Lower lobe of right lung (tissue), 2 donors: Measurements from ENCODE around the gene TUBA3E. TPM values are rescaled to one million over a fixed set of nuclear protein-coding genes. Genes with fewer than 3 reads are reported as not detected.
"Not testable (repeated sequence)": the region's sequence is repeated elsewhere in the genome, so short reads cannot be mapped to it uniquely, and the experiment has no call there.

ENCODE experiments used
- ATAC-seq, 2 donors: fragments of 200-7000 bp; cut with Tn5 transposase; one replicate each; pipeline ENCODE4 v1.9.1; 2020 to 2022; ENCODE audit warnings: mild to moderate bottlenecking in 2 of 2, moderate library complexity in 2 of 2
- DNase-seq: peaks from one replicate; pipeline ENCODE4 v3.0.0-alpha.2; 2020
- H3K27ac ChIP-seq: fragments of 200-600 bp; one replicate; pipeline ENCODE4 v1.8.0; 2022
- H3K27me3 ChIP-seq: fragments of 200-600 bp; one replicate; pipeline ENCODE4 v1.8.0; 2022; ENCODE audit warnings: low read depth
- H3K36me3 ChIP-seq: fragments of 200-600 bp; one replicate; pipeline ENCODE4 v1.8.0; 2022; ENCODE audit warnings: mild to moderate bottlenecking
- H3K4me1 ChIP-seq: fragments of 200-600 bp; one replicate; pipeline ENCODE4 v1.8.0; 2022
- H3K4me3 ChIP-seq: fragments of 200-600 bp; one replicate; pipeline ENCODE4 v1.8.0; 2022; ENCODE audit warnings: mild to moderate bottlenecking
- H3K9me3 ChIP-seq: fragments of 200-600 bp; one replicate; pipeline ENCODE4 v1.8.0; 2022
- intact Hi-C: fragments of 100-400 bp; cut with DNase I; formaldehyde crosslinking; loops from one replicate; pipeline ENCODE4 v1.11.0; 2022
- long read RNA-seq: library from polyadenylated mRNA; unstranded; transcript quantifications from one replicate; pipeline ENCODE4 v2.0.0, GENCODE V29; 2021
- total RNA-seq: library from RNA; stranded (reverse); fragmentation: NEBNext Ultra II Directional; extraction: Animal tissue kit (Norgen Biotek cat#: 25700); gene quantifications from one replicate; pipeline ENCODE4 v1.2.1, GENCODE V29; 2021
- TF ChIP-seq, protein P1 (sequence below): fragments of 200-600 bp; IDR thresholded peaks from one replicate; pipeline ENCODE4 v1.8.0; 2022; ENCODE audit warnings: antibody characterized with exemption, mild to moderate bottlenecking
- donor health status: DM: no; HTN: yes; CAD: no; lungs with severe emphysema.

The TUBA3E gene
- not detected for total RNA-seq
- long read RNA-seq, partial matches to known transcripts = 0 of 1 reads
- long read RNA-seq, other reads (novel, unspliced or antisense) = 1 of 1 reads

DNA sequence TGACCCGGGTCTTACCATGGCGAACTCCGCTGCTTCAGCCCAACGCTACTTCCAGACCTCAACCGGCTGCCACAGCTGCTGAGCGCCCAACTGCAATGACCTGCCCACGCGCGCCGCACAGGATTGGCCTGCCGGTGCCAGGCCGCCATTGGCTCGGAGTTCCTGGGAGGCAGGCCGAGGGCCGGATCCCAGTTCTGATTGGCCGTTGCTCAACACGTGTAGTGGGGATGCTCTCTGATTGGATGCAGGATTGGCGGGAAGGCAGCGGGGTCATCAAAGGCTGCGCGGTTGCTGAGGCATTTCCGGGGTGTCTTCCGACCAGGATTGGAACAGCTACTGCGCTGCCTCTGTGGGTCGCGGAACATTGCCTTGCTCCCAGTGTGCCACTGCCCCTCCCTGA lies at the start of gene TUBA3E:
TUBA3E (minus strand) TSS at position 97 of the 400 bp plus-strand sequence; CDS start at position 18, 79 bp downstream.
- DNase-seq = no peak
- no peak within 1 kb of the TSS for H3K27ac ChIP-seq
- no peaks in the 10 kb centered on the region for H3K27me3 ChIP-seq
- ATAC-seq = no peak
- no peak within 1 kb of the TSS for H3K4me3 ChIP-seq
- H3K36me3 ChIP-seq = no peaks in the 10 kb centered on the region
- intact Hi-C loops = no loop called here
- TF ChIP-seq, protein P1, sequence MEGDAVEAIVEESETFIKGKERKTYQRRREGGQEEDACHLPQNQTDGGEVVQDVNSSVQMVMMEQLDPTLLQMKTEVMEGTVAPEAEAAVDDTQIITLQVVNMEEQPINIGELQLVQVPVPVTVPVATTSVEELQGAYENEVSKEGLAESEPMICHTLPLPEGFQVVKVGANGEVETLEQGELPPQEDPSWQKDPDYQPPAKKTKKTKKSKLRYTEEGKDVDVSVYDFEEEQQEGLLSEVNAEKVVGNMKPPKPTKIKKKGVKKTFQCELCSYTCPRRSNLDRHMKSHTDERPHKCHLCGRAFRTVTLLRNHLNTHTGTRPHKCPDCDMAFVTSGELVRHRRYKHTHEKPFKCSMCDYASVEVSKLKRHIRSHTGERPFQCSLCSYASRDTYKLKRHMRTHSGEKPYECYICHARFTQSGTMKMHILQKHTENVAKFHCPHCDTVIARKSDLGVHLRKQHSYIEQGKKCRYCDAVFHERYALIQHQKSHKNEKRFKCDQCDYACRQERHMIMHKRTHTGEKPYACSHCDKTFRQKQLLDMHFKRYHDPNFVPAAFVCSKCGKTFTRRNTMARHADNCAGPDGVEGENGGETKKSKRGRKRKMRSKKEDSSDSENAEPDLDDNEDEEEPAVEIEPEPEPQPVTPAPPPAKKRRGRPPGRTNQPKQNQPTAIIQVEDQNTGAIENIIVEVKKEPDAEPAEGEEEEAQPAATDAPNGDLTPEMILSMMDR = no peak
- no peaks in the 10 kb centered on the region for H3K9me3 ChIP-seq
- no peaks in the 10 kb centered on the region for H3K4me1 ChIP-seq

DNA sequence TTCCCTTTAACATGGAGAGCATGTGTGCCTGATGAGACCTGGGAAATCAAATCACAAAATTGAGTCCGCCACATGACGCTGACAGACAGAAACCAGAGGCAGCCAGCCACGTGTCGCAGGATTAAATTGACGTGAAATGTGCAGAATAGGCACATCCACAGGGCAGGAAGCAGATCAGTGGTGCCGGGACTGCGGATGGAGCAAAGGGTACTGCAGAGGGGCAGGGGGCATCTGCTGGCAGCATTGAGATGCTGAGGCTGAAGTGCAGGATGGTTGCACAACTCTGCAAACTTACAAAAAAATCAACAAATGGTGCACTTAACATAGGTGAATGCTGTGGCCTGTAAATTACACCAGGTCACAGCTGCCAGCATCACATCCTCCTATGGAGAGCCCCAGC lies 48.2 kb upstream of the TUBA3E start:
- peaks cover 28% of the 10 kb centered on the region for H3K27me3 ChIP-seq
- no peak overlapping the region for H3K4me3 ChIP-seq
- no peaks in the 10 kb centered on the region for H3K4me1 ChIP-seq
- H3K36me3 ChIP-seq = no peaks in the 10 kb centered on the region
- ATAC-seq (no peak), DNase-seq (no peak)
- no peaks in the 10 kb centered on the region for H3K9me3 ChIP-seq
- H3K27ac ChIP-seq = no peak overlapping the region
- TF ChIP-seq, protein P1 = no peak
- intact Hi-C loops = no loop called here

DNA sequence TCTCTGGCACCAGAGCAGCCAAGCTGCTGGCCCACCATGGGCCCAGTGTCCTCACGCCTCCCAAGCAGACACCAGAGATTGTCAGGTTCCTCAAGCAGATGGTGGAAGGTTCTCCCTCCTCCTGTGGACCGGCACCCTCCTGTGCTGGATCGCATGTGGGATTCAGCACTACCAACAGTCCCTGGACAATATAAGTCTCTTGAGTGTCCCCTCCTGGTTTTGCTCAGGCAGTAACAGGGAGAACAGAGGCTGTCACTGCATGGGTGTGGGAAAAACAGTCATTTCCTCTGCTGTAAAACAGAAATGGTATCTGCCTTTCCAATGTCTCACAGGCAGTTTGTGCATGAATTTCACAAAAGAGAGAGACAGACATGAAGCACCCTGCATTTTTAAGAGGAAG lies 47.7 kb upstream of the TUBA3E start:
- peaks cover 23% of the 10 kb centered on the region for H3K27me3 ChIP-seq
- H3K27ac ChIP-seq = no peak overlapping the region
- no peak overlapping the region for H3K4me3 ChIP-seq
- TF ChIP-seq, protein P1 = no peak
- H3K9me3 ChIP-seq = no peaks in the 10 kb centered on the region
- no peaks in the 10 kb centered on the region for H3K36me3 ChIP-seq
- DNase-seq (no peak), ATAC-seq (no peak)
- intact Hi-C loops = no loop called here
- no peaks in the 10 kb centered on the region for H3K4me1 ChIP-seq

DNA sequence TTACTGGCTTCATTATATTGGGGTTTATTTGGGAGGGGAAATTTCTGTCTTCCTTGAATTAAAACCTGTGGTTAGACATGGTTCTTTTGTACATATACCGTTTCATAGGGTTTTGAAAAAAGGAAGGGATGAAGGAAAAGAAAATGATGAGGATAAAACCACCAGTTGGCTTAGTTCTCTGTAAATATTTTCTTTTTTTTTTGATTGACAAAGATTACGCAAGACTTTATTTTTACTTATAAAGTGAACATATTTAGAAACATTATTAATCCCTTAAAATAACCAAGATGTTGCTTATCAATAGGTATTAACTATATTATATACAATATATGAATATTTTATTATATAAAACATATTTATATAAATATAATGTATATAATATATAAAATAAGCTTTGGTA lies 45.1 kb upstream of the TUBA3E start:
- TF ChIP-seq, protein P1 = no peak
- H3K9me3 ChIP-seq = no peaks in the 10 kb centered on the region
- no peak for ATAC-seq
- H3K4me3 ChIP-seq = no peak overlapping the region
- intact Hi-C loops = no loop called here
- peaks cover 12% of the 10 kb centered on the region for H3K27me3 ChIP-seq
- H3K36me3 ChIP-seq = no peaks in the 10 kb centered on the region
- H3K4me1 ChIP-seq = no peaks in the 10 kb centered on the region
- no peak overlapping the region for H3K27ac ChIP-seq
- no peak for DNase-seq

DNA sequence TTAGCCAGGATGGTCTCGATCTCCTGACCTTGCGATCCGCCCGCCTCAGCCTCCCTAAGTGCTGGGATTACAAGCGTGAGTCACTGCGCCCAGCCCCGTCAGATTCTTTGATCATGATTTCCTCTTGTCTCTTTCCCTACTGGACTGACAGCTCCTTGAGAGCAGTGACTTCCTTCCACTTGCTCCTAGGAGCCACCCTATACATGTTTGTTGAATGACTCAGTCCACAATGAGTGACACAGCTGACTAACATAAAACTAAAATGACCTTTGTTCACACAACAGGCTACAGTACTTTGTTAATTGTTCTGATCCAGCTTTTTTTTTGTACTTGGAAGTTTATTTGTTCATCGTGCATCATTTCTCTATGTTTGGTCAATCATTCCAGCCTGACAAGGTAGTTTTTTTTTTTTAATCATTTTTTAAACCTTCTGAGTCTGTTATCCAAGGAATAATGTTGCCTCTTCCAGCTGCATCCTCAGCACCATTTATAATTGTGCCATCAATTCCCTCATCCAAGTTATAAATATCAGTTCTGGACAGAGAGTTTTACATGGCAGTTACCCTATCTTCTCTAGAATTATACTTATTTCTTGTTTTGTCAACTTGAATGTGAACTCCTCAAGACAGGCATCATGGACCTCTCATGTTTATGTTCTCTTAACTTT lies 42.9 kb upstream of the TUBA3E start:
- no peak for ATAC-seq
- Histone ChIP-seq H3K27me3 (peaks cover 4% of the 10 kb centered on the region), H3K4me3 (no peak overlapping the region), H3K9me3 (no peaks in the 10 kb centered on the region), H3K4me1 (no peaks in the 10 kb centered on the region), H3K27ac (no peak overlapping the region), H3K36me3 (no peaks in the 10 kb centered on the region)
- intact Hi-C loops = no loop called here
- TF ChIP-seq, protein P1 = no peak
- DNase-seq = no peak

DNA sequence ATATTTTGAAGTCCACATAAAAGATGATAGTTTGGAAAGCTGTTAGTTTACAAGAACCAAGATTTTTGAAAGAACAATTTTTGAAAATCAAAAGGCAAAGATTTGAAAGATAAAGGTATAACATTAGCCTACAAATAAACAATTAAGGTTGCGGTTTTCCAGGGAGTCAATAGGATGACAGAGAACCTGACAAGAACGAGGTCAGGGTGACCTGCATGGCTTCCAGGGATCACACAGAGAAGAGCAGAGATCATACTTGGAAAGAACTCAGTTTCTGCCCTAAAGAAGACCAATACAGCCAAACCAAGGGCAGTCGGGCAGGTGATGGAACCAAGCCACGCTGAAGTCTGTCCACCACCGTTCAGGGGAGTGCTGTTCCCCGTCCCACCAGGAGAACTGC lies 41.3 kb upstream of the TUBA3E start:
- DNase-seq, H3K36me3 ChIP-seq, H3K4me1 ChIP-seq, intact Hi-C loops, H3K4me3 ChIP-seq, H3K9me3 ChIP-seq, ATAC-seq, H3K27ac ChIP-seq, H3K27me3 ChIP-seq: not testable (repeated sequence)

DNA sequence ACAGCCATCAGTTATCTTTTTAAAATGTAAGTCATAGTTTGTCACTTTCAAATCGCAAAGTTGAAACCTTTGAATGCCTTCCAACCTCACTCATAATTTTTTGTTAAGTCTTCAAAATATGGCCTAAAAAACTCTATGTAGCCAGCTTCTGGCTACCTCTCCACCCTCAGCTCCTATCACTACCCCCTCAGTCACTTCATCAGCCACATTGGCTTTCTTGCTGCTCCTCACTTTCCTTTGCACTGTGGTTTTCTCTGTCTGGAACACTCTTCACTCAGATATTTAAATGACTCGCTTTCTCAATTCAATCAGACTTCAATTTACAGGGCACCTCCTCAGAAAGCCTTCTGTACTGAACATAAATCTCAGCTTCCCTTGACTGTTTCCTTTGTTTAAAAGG lies 34.8 kb upstream of the TUBA3E start:
- H3K4me1 ChIP-seq, ATAC-seq, DNase-seq, H3K4me3 ChIP-seq, intact Hi-C loops, H3K9me3 ChIP-seq, H3K36me3 ChIP-seq, H3K27me3 ChIP-seq, H3K27ac ChIP-seq: not testable (repeated sequence)
